Activated CD4-positive, alpha-beta T cell treated with anti-CD3 and anti-CD28 coated beads, Interleukin-2, amount 50 U/mL, for 4 hours (primary cell): ENCODE measurements around the gene IL23R.
"Not testable (repeated sequence)": the region's sequence is repeated elsewhere in the genome, so short reads cannot be mapped to it uniquely, and the experiment has no call there.

Source experiments
- DNase-seq, 2 experiments: peaks; one replicate each; pipeline ENCODE4 v3.0.0-alpha.2; 2020

The IL23R gene

GRCh38 chr1:67200755-67201154 is 34.5 kb downstream of the IL23R start:
- DNase-seq, result no peak

DNA sequence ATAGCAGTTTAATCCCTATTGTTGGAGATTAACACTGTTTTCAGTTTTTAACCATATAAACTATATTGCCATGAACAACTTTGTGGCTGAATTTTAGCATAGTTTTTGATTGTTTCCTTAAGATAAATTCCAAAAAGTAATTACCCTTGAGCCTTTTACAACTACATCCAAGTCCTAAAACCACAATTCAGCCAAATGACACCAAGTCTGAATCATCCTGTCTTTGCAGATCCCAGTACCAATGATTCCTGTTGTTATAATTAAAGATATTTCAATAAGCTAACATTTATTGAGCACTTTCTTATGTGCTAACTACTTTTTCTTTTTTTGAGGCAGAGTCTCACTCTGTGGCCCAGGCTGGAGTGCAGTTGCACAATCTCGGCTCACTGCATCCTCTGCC is 35.6 kb downstream of the IL23R start:
- DNase-seq, result no peak

- DNase-seq, result no peak
These were observed 38.2 kb downstream of the IL23R start for GRCh38 chr1:67204298-67204980.

- DNase-seq, result not testable (repeated sequence)
These were observed 41.1 kb downstream of the IL23R start for GRCh38 chr1:67207398-67207797.

- DNase-seq, result no peak
These were observed 42.0 kb downstream of the IL23R start for GRCh38 chr1:67208217-67208616.

GRCh38 chr1:67209521-67209920 is 43.3 kb downstream of the IL23R start:
- no peak for DNase-seq

GRCh38 chr1:67211589-67212563 is 45.6 kb downstream of the IL23R start:
- peak; percentile 37 to 39 for DNase-seq

GRCh38 chr1:67213164-67213563 is 46.9 kb downstream of the IL23R start:
- no peak for DNase-seq

GRCh38 chr1:67213948-67214347 is 47.7 kb downstream of the IL23R start:
- DNase-seq, result no peak

GRCh38 chr1:67214420-67215174 is 48.3 kb downstream of the IL23R start:
- peak; percentile 43 to 49 for DNase-seq

- no peak for DNase-seq
These were observed 50.1 kb downstream of the IL23R start for GRCh38 chr1:67216401-67216800.

DNA sequence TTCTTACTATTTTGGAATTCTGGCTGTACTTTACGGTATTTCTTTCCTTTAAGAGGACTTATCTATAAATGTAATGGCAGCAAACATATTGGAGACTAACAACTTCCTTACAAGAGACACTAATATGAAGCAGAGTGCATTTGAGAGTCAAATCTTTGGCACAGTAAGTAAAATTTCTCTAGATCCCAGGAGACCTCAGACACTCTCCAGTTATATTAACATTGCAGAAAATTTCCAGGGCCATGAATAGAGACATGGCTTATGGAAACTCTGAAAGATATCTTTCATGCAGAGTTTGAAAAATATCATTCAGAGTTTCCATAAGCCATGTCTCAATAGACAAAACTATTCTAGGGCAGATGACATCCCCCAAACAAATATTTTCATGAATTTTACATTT is 51.2 kb downstream of the IL23R start:
- no peak for DNase-seq

- DNase-seq, result no peak
These were observed 51.7 kb downstream of the IL23R start for GRCh38 chr1:67217938-67218337.

- DNase-seq, result no peak
These were observed 58.6 kb downstream of the IL23R start for GRCh38 chr1:67224856-67225255.

DNA sequence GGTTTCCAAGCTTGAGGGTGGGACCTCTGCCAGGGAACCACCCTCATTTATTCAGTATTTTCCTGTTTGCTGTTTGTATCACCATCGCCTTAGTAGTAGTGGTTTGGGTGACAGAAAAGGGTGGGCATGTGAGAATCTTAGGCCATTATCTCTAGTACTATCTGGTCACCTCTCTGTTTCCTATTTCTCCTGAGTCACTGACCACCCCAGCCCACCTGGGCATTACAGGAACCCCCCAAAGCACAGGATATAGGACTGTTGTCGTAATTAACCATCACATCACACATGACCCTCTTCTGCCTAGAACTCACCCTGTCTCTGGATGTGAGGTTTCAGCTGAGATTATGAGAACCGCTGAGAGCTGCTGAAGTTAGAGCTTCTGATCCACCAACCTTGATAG is 60.4 kb downstream of the IL23R start:
- DNase-seq, result no peak

DNA sequence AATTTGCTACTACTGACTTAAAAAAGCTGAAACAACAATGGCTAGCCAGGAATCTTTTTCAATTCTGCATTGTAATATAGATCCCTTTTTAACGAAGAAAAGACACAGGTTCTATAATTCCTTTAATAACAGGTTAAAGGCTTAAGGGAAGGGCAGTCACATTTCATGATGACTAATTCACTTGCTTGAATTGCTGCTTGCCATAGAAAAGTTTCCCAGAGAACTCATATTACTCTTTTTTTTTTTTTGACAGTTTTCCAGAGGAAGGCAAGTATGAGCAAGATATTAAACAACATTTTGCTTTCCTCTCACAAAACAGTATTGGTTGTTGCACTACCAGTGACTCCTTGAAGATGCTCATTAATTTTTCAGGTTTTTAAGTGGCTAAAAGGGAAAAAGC is 60.9 kb downstream of the IL23R start:
- no peak for DNase-seq

GRCh38 chr1:67228791-67229190 is 62.5 kb downstream of the IL23R start:
- no peak for DNase-seq

GRCh38 chr1:67230539-67230938 is 64.3 kb downstream of the IL23R start:
- no peak for DNase-seq

DNA sequence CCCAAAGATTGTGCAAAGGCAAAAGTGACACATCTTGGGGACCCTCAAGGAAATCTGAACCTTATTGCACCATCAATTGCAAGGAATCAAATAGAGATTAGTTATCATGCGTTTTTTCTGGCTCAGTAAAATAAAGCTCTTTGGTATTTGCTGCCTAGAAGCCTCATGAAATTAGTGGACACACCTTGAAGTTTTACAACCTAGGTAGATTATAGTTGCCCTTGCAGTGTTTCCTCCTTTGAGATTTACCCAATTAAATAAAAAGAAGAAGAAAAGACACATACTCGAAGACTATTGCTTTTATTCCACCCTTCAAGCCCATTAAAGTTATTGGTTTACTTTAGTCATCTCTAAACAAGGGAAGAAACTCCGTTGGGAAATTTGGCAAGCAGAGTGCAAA is 70.0 kb downstream of the IL23R start:
- no peak for DNase-seq

DNA sequence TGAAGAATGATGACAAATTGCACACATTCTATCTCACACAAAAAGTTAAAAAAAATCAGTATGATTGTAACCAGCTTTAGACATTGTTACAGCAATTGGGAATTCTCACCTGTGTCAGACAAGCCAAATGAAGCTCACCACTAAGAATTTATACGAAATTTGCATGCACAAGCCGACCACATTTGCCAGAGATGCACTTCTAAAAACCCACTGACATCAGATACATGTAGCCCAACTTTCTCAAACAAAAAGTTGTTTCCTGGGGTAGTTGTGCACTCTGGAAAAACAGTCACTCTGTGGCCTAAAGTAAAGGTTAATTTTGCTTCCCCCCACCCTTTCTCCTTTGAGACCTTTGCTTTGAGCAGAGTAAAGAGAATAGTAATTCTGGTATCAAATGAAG is 73.5 kb downstream of the IL23R start:
- DNase-seq, result no peak

DNA sequence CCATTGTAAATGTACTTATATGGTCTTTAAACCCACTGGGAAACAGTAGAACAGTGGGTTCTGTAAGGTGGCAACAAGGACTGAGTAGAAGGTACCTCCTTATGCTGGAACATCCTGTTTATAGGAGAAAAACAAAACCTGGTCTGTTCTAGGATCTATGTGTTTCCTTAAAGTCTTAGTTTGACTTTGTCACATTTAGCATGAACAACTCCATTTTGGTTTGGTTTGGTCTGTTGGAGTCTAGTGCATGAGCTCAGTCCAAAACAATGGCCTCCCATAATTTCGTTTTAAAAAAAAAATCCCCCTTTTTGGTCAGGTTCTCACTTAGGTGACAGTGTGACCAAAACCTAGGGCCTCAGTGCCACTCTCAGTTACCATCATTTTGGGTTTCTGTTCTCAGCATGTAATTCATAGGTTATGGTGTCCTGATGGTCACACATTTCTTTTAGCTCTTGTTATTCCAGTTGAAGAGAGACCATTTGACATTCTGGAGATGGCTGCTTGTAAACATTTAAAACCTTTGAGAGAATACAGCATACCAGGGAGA is 75.0 kb downstream of the IL23R start:
- no peak for DNase-seq

GRCh38 chr1:67242016-67242415 is 75.8 kb downstream of the IL23R start:
- DNase-seq, result no peak

DNA sequence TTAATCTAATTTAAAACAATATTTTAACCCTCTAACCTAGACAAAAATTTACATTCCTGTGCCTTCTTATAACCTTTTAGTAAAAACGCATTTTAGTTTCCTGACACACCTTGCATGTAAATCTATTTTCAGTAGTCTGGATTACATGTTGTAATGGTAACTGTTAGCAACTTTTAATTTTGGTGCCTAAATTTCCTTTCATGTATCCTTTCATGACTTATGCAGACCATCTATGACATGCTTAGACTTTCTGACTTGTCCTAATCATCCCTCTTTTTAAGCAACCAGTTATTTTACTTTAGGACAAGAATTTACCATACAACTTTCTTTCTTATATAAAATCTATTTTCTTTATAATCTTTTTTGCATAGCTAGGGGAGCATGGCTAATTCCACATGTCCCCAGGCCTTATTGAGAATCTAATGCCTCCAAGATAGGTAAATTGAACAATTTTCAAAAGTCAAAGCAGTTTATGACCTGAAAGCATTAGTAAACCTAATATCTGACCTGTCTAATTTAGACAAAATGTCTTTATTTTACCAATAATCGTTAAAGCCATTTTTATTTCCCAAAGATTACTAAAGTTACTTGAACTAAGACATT is 83.9 kb downstream of the IL23R start:
- DNase-seq, result no peak
